Mesenchymal stem cell (in vitro differentiated cells and primary cell): ENCODE data around the gene RPS16.
"Not testable (repeated sequence)": the region's sequence is repeated elsewhere in the genome, so short reads cannot be mapped to it uniquely, and the experiment has no call there.

ENCODE experiments used
- DNase-seq: peaks from one replicate; pipeline ENCODE4 v3.0.0-alpha.2; 2013
- H2AFZ ChIP-seq: one replicate; pipeline ENCODE4 v1.6.1; 2013; ENCODE audit warnings: low read depth, mild to moderate bottlenecking, control low read depth, inconsistent platforms, low read length, moderate library complexity
- H2AK5ac ChIP-seq: 2 replicates; pipeline ENCODE4 v1.6.1; 2013; ENCODE audit warnings: low read length, moderate library complexity, mild to moderate bottlenecking, inconsistent platforms; ENCODE audit not compliant: severe bottlenecking
- H2BK120ac ChIP-seq: one replicate; pipeline ENCODE4 v1.6.1; 2013; ENCODE audit warnings: low read depth, mild to moderate bottlenecking, inconsistent platforms, low read length, moderate library complexity
- H2BK12ac ChIP-seq, 2 experiments: one replicate each; pipeline ENCODE4 v1.6.1; 2013; ENCODE audit warnings: inconsistent platforms in 2 of 2, low read length in 2 of 2, mild to moderate bottlenecking in 2 of 2, moderate library complexity in 2 of 2, control low read depth in 1 of 2
- H2BK15ac ChIP-seq: one replicate; pipeline ENCODE4 v1.6.1; 2013; ENCODE audit warnings: mild to moderate bottlenecking, low read depth, inconsistent platforms; ENCODE audit not compliant: poor library complexity, severe bottlenecking
- H2BK5ac ChIP-seq: 2 replicates; pipeline ENCODE4 v1.6.1; 2013; ENCODE audit warnings: low read depth, mild to moderate bottlenecking, low read length, control low read depth, inconsistent platforms; ENCODE audit not compliant: poor library complexity, severe bottlenecking
- H3K14ac ChIP-seq, 2 experiments: one replicate each; pipeline ENCODE4 v1.6.1; 2013; ENCODE audit warnings: inconsistent platforms in 2 of 2, low read length in 2 of 2, control low read depth in 1 of 2, mild to moderate bottlenecking in 1 of 2, moderate library complexity in 1 of 2
- H3K18ac ChIP-seq, 2 experiments: one replicate each; pipeline ENCODE4 v1.6.1; 2013; ENCODE audit warnings: inconsistent platforms in 2 of 2, low read length in 2 of 2, control low read depth in 1 of 2, low read depth in 1 of 2, mild to moderate bottlenecking in 1 of 2
- H3K23ac ChIP-seq, 2 experiments: one replicate each; pipeline ENCODE4 v1.6.1; 2013; ENCODE audit warnings: inconsistent platforms in 2 of 2, low read length in 2 of 2, mild to moderate bottlenecking in 2 of 2, moderate library complexity in 2 of 2, control low read depth in 1 of 2
- H3K27ac ChIP-seq: 2 replicates; pipeline ENCODE4 v1.5.1; 2013; ENCODE audit warnings: mild to moderate bottlenecking, moderate library complexity, low read length, control low read depth, inconsistent platforms; ENCODE audit not compliant: poor library complexity, severe bottlenecking
- H3K27me3 ChIP-seq, 2 experiments: 2 replicates each; pipeline versions ENCODE4 v1.6.1 to v1.7.0; 2013; ENCODE audit warnings: low read length in 2 of 2, mild to moderate bottlenecking in 2 of 2, moderate library complexity in 2 of 2, control low read depth in 1 of 2, inconsistent platforms in 1 of 2; ENCODE audit not compliant: control insufficient read depth in 1 of 2, insufficient read depth in 1 of 2
- H3K36me3 ChIP-seq, 2 experiments: 2 replicates each; pipeline versions ENCODE4 v1.6.1 to v1.7.0; 2013; ENCODE audit warnings: low read length in 2 of 2, control low read depth in 1 of 2, inconsistent platforms in 1 of 2, low read depth in 1 of 2, mild to moderate bottlenecking in 1 of 2; ENCODE audit not compliant: insufficient read depth in 2 of 2, control insufficient read depth in 1 of 2
- H3K4ac ChIP-seq, 2 experiments: one replicate each; pipeline ENCODE4 v1.6.1; 2013; ENCODE audit warnings: inconsistent platforms in 2 of 2, low read length in 2 of 2, mild to moderate bottlenecking in 2 of 2, moderate library complexity in 2 of 2, control low read depth in 1 of 2, low read depth in 1 of 2
- H3K4me1 ChIP-seq: 2 replicates; pipeline ENCODE4 v1.6.1; 2013; ENCODE audit warnings: low read depth, low read length, control low read depth; ENCODE audit not compliant: control insufficient read depth, insufficient read depth
- H3K4me2 ChIP-seq: 2 replicates; pipeline ENCODE4 v1.6.1; 2013; ENCODE audit warnings: low read length, mild to moderate bottlenecking, inconsistent platforms; ENCODE audit not compliant: poor library complexity, severe bottlenecking
- H3K4me3 ChIP-seq, 2 experiments: 2 replicates each; pipeline versions ENCODE4 v1.5.1 to v1.7.0; 2013; ENCODE audit warnings: low read length in 2 of 2, mild to moderate bottlenecking in 2 of 2, control low read depth in 1 of 2, low read depth in 1 of 2; ENCODE audit not compliant: insufficient read depth in 1 of 2
- H3K79me1 ChIP-seq: replicated peaks from 2 replicates; pipeline ENCODE4 v1.6.1; 2013; ENCODE audit warnings: mild to moderate bottlenecking, control low read depth, low read length, inconsistent platforms; ENCODE audit not compliant: poor library complexity, severe bottlenecking
- H3K9ac ChIP-seq: 2 replicates; pipeline ENCODE4 v1.7.0; 2013; ENCODE audit warnings: mild to moderate bottlenecking, low read length, moderate library complexity
- H3K9me3 ChIP-seq: 2 replicates; pipeline ENCODE4 v1.7.0; 2013; ENCODE audit warnings: mild to moderate bottlenecking, low read length; ENCODE audit not compliant: control insufficient read depth
- H4K8ac ChIP-seq: one replicate; pipeline ENCODE4 v1.6.1; 2013; ENCODE audit warnings: inconsistent platforms, mild to moderate bottlenecking, low read length, moderate library complexity
- H4K91ac ChIP-seq: one replicate; pipeline ENCODE4 v1.6.1; 2013; ENCODE audit warnings: mild to moderate bottlenecking, low read length, inconsistent platforms
- WGBS: methylation state at CpG from one replicate; pipeline ENCODE4 v1.1.7; 2013; ENCODE audit warnings: mixed read lengths; 5-methylcytosine and 5-hydroxymethylcytosine counted together

Gene RPS16

GRCh38 chr19:39465956-39466747 lies 30.4 kb upstream of the RPS16 start:
- Histone ChIP-seq H3K14ac (no peak overlapping the region), H3K27ac (no peak overlapping the region), H3K27me3 (no peaks in the 10 kb centered on the region), H2BK12ac (no peak overlapping the region), H3K23ac (no peak overlapping the region), H2BK120ac (no peak overlapping the region), H2AK5ac (no peak overlapping the region), H2BK15ac (no peak overlapping the region), H3K4ac (no peak overlapping the region), H3K79me1 (peaks cover 54% of the 10 kb centered on the region), H3K18ac (no peak overlapping the region), H4K8ac (no peak overlapping the region), H4K91ac (no peak overlapping the region), H3K4me1 (no peaks in the 10 kb centered on the region), H2BK5ac (no peak overlapping the region), H3K36me3 (peaks cover 77 to 84% of the 10 kb centered on the region in 2 experiments), H2AFZ (no peak overlapping the region), H3K4me3 (no peak overlapping the region), H3K4me2 (no peak overlapping the region), H3K9ac (no peak overlapping the region), H3K9me3 (no peaks in the 10 kb centered on the region)
- 98% methylated on average over 10 of the region's 18 CpGs for WGBS
- no peak for DNase-seq

GRCh38 chr19:39463403-39463802 lies 27.7 kb upstream of the RPS16 start:
- H2AFZ ChIP-seq, result no peak overlapping the region
- H4K91ac ChIP-seq, result no peak overlapping the region
- H3K4me3 ChIP-seq, result no peak overlapping the region
- no peaks in the 10 kb centered on the region for H3K4me1 ChIP-seq
- H3K9ac ChIP-seq, result no peak overlapping the region
- H2BK15ac ChIP-seq, result no peak overlapping the region
- H3K23ac ChIP-seq, result no peak overlapping the region
- H3K14ac ChIP-seq, result no peak overlapping the region
- no peak overlapping the region for H4K8ac ChIP-seq
- H3K4ac ChIP-seq, result no peak overlapping the region
- DNase-seq, result no peak
- H3K79me1 ChIP-seq, result peaks cover 56% of the 10 kb centered on the region
- peaks cover 77 to 84% of the 10 kb centered on the region in 2 experiments for H3K36me3 ChIP-seq
- no peak overlapping the region for H3K18ac ChIP-seq
- H3K27me3 ChIP-seq, result no peaks in the 10 kb centered on the region
- no peaks in the 10 kb centered on the region for H3K9me3 ChIP-seq
- no peak overlapping the region for H2BK120ac ChIP-seq
- H3K27ac ChIP-seq, result no peak overlapping the region
- 97% methylated on average over 3 of the region's 3 CpGs for WGBS
- H2BK12ac ChIP-seq, result no peak overlapping the region
- H3K4me2 ChIP-seq, result no peak overlapping the region
- no peak overlapping the region for H2AK5ac ChIP-seq
- H2BK5ac ChIP-seq, result no peak overlapping the region

GRCh38 chr19:39451257-39451656 lies 15.5 kb upstream of the RPS16 start:
- H4K8ac ChIP-seq, H2BK5ac ChIP-seq, H3K27ac ChIP-seq, DNase-seq, H3K79me1 ChIP-seq, H3K18ac ChIP-seq, H3K4ac ChIP-seq, H3K27me3 ChIP-seq, H2BK15ac ChIP-seq, H3K23ac ChIP-seq, H2AFZ ChIP-seq, H3K9ac ChIP-seq, H3K4me3 ChIP-seq, H2BK120ac ChIP-seq, H4K91ac ChIP-seq, H2BK12ac ChIP-seq, H3K14ac ChIP-seq, H3K4me2 ChIP-seq, H3K9me3 ChIP-seq, H2AK5ac ChIP-seq: not testable (repeated sequence)
- H3K36me3 ChIP-seq, result peaks cover 42 to 54% of the 10 kb centered on the region in 2 experiments
- 95% methylated on average over 8 of the region's 8 CpGs for WGBS
- peaks cover 21% of the 10 kb centered on the region for H3K4me1 ChIP-seq

DNA sequence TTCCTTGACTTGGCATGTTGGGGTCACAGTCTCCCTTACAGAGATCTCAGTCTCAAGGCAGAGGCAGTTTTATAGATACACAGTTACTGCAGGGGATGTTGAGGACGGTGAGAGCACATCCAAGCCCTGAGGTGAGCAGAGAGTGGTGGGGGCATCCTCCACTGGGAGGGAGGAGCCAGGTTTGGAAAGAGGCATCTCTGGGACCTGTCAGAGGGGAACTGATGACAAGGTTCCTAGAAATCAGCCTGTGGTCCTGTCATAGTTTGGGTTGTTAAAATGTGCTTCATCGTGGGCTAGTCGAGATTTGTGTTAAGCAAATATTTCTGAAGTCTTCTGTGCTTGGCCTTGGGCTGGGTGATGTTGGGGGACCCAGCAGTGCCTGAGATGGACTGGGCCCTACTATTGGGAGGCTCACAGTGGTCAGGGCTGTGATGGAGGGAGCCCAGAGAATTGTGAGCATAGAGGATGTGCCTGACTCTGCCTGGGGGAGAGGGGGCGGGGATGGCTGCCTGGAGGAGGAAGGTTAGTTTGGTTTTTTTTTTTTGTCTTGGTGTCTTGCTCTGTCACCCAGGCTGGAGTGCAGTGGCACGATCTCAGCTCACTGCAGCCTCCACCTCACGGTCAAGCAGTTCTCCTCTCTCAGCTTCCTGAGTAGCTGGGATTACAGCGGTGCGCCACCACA lies 13.5 kb upstream of the RPS16 start:
- no peak for DNase-seq
- H2BK120ac ChIP-seq, result no peak overlapping the region
- peaks cover 42 to 46% of the 10 kb centered on the region in 2 experiments for H3K36me3 ChIP-seq
- no peak overlapping the region for H3K9ac ChIP-seq
- no peak overlapping the region for H3K27ac ChIP-seq
- 94% methylated on average over 8 of the region's 8 CpGs for WGBS
- H2AFZ ChIP-seq, result no peak overlapping the region
- H3K79me1 ChIP-seq, result peaks cover 3% of the 10 kb centered on the region
- H4K91ac ChIP-seq, result no peak overlapping the region
- no peaks in the 10 kb centered on the region for H3K9me3 ChIP-seq
- H2BK5ac ChIP-seq, result no peak overlapping the region
- H3K27me3 ChIP-seq, result no peaks in the 10 kb centered on the region
- H2BK12ac ChIP-seq, result no peak overlapping the region
- no peak overlapping the region for H2BK15ac ChIP-seq
- no peak overlapping the region for H2AK5ac ChIP-seq
- H3K4me2 ChIP-seq, result no peak overlapping the region
- peaks cover 24% of the 10 kb centered on the region for H3K4me1 ChIP-seq
- H3K4ac ChIP-seq, result no peak overlapping the region
- H3K14ac ChIP-seq, result no peak overlapping the region
- no peak overlapping the region for H4K8ac ChIP-seq
- H3K23ac ChIP-seq, result no peak overlapping the region
- no peak overlapping the region for H3K18ac ChIP-seq
- no peak overlapping the region for H3K4me3 ChIP-seq
